HG02763 (cell line): ENCODE results near the gene TLL2.

Experiments
- ATAC-seq: cut with Tn5 transposase; IDR thresholded peaks from one replicate; pipeline ENCODE4 v1.9.1; 2021; ENCODE audit warnings: mild to moderate bottlenecking, moderate library complexity; ENCODE audit not compliant: unreplicated experiment

Gene TLL2

DNA sequence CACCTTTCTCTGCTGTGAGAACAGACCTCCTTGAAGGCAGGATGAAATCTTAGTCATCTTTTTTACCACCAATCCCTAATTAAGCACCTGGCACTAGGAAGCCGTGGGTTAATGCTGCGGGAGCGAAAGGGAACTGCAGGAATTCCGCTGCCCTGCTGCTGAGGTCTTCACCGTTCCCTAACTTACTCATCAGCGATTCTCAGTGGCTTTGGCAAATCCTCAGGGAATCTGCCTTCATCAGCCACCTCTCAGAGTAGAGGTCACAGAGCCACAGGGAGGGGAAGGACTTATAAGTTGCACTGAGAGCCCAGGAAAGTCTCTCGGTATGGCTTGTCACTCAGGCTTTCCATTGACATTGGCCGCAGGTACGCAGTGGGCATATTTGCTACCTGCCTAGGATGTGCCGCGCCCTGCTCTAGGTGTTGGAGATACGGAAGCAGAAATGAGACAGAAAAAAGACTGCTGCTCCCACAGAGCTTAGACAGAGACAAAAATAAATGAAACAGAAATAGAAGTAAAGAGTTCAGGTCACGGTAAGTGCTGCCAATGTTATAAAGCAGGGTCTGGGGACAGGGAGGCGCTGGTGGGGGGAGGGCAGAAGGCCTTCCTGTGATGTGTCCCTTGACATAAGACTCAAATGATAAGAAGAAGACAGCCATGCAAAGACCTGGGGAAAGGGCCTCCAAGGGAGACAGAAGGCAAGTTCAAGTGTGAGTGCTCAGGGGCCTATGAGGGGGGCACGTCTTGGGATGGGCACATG is 82.3 kb downstream of the TLL2 start:
- no peak for ATAC-seq

DNA sequence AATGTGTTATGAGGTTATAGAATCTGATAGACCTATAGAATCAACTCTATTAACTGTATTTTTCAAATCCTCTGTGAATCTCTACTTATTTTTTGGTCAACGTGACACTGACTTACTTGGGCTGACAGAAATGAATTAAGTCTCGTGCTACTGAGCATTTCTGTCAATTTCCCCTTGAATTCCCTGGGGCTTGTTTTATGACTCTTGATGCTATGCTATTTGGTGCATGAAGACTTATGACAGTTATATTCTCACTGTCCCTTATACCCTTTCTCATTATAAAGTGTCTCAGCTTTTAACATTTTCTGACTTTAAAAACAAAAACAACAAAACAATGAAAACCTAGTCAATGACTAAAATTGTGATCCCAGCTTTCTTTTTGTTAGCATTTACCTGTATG is 86.4 kb downstream of the TLL2 start:
- no peak for ATAC-seq

DNA sequence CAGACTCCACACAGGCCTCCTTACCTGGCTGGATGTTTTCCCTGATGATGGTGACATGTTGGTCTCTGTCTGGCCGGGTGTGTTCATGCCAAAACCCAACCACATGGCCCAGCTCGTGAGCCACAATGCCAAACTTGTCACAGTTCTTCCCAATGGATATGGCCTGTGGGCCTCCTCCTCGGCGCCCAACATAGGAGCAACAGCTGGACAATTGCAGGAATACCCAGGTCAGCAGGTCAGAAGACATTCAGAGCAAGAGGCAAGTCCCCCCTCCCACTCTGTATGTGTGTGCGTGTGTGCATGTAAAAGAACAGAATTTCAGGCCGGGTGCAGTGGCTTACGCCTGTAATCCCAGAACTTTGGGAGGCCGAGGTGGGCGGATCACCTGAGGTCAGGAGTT is 91.2 kb downstream of the TLL2 start:
- ATAC-seq = no peak

DNA sequence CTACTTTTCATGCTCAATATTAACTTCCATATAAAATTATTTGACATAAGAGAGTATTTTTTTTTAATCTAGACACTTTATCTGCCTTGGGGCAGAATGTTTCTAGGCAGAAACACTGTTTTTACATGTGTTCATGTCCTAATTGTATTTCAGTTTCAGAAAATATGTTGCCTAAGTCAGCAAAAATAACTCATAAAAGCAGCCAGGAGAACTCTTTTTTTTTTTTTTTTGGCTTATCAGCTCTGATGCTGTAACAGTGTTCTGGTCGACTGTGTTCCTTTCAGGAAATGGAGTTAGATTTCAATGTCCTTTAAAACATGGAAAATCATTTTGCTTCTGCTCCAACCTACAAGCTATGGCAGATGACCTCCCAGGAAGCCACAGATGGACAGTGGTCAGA is 91.7 kb downstream of the TLL2 start:
- no peak for ATAC-seq

DNA sequence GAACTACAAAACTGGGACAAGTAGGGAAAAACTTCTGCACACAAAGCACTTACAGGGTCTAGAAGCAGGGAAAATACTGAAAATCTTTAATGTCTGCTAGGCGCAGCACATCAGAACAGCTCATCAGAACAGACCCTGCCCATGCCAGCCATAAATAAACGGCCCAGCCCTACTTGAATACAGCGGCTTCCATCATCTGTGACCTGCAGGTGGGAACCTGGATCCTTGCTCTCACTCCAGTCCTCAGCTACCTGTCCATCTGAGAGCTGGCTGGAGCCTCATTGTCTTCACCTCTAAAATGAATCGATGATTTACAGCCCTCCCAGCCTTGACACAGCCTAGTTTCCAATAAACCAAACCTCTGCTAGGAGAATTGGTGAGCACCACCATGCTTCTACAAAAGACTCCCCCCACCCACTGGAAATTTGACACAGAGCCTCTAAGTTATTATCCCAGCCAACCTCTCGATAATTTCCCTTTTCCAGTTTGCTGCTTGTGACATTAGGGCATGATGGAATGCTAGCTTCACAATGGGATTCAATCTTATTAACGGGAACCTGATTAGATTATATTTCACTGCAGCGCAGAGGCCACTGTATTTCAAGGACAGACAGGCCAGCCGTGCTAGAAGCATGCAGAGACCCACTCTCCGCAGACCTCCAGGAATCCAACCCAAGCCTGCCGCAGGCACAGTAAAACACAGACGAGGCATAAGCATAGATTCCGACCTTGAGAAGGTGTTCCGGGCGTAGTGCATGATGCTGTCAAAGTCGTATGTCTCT is 93.3 kb downstream of the TLL2 start:
- ATAC-seq = no peak

DNA sequence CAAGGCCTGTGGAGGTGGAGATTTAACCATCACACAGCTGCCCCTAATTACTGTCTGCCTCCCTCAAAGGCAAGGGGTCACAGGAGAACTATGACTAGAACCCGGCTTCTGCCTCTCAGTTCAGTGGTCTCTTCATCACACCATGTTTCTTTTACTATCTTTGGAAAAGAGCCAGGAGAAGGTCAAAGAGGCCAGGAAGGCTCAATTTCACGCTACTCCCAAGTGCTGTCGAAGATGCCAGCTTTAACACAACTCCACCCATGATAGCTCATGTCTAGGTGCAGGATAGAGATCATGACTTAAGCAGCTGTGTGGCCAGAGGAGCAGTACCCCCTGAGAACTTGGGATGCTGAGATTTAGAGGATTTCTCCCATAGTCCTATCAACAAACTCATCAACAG is 94.4 kb downstream of the TLL2 start:
- no peak for ATAC-seq

DNA sequence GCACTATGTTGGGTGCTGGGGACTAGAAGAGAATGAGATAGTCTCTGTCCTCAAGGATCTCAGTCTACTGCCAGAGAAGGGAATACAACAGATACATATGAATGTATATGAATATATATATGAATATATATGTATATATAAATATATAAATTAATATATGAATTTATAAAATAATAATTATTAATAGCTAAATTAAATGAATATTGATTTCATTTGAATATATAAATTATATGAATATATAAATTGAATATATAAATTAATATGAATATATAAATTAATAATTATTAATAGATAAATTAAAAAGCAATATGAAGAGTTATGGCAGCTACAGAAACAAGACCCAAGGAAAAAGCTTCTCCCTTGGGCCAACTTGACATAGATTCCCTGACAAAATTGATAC is 95.1 kb downstream of the TLL2 start:
- ATAC-seq = no peak

DNA sequence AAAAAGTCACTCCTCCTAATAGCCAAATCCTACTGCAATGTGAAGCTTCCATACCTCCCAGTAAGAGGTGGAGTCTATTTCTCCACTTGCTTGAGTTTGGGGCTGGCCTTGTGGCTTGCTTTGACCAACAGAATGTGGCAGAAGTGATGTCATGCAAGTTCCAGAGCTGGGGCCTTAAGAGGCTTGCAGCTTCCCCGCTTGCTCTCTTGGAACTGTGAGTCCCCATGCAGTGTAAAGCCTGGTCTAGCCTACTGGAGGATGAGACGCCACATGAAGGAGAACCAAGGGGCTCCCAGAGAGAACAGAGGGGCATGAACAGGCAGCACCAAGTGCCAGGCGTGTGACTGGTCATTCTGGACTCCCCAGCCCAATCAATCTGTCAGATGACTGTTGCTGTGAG is 96.3 kb downstream of the TLL2 start:
- no peak for ATAC-seq

DNA sequence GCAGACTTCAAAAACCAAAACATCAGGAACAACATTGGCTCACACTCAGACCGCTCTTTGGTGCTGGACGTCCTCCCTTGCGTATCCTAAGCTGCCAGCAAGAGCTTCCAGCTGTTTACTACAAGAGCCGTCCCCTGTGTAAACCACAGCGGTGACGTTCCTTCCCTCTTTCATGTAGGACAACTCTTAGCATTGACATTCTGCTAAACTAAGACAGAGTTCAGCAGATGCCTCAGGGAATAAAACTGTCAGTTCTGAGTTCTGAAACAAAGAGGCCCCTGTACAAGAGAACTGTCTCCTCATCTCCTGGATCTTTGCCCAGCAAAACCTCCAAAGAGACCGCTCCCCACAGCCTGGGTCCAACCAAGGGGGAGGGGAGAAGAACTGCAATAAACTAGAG is 97.1 kb downstream of the TLL2 start:
- no peak for ATAC-seq

DNA sequence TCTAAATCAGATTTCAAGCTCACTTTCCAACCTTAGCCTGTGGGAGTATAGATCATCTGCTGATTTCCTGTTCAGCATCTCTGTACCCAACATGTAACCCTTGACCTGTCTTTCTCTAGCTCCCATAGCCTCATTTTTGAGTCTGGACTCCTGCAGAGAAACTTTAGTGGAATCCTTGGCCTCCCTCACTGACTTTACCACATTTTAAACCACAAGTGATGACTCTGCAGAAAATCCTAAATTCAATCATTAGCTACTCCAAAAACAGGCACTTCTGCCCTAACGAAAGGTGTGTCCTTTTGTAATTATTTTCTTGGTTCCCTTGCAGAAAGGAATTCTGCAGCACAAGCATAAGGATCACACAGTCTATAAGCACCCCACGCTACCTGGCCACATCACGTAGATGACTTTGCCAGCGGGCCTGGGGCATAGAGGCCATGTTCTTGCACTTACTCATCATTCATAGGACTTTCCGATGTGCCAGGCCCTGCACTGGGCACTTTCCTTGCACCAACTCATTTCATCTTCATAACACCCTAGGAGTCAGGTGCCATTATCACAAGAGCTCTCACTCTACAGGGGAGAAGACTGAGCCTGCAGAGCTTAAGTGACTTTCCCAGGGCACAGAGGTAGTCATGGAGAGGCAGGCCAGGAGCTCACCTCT is 97.7 kb downstream of the TLL2 start:
- no peak for ATAC-seq

DNA sequence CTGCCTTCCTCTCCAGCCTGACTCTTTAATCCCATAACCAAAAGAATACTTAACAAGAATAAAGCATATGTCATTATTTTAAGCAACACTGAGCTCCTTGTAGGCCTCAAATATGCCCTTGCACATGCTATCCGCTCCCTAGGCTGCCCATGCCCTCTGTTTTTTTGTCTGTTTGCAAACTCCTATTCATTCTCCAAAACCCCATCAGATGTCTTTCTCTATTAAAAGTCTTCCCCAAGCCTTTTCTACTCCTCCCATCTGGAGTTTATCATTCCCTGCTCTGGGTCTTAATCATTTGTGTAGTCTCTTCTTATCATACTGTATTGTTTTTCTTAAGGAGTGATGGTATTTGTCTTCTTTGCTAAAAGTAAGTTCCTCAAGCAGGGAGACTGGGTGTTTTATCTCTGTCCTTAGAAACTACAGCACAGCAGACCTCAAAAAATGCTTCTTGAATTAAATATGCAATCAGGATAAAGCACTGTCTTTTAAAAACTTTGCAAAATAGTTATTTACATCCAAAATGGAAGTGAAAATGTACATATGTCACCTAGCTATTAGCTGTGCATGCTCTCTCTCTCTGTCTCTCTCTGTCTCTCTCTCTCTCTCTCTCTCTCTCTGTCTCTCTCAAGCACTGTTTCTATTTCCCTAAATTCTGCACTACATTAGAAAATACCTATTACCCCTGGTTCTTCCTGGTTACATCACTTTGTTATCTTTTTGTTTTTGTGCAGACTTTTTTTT is 98.4 kb downstream of the TLL2 start:
- no peak for ATAC-seq

DNA sequence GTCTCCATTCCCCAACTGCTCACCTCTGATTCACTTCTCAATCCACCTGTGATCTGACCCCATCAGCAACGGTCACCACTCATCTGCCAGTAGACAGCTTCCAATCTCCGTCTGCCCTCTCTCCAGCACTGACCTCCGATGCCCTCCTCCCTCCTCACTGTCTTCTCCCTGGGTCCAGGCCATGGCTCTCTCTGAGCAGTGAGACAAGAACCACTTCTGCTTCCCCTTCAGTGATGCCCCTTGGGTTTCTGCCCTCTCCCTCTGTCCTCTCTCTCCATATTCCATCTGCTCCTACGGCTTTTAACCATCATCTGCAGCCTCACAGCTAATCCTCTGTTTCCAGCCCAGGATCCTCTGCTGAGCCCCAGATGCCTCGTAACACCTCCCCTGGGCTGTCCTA is 99.4 kb downstream of the TLL2 start:
- ATAC-seq = no peak

DNA sequence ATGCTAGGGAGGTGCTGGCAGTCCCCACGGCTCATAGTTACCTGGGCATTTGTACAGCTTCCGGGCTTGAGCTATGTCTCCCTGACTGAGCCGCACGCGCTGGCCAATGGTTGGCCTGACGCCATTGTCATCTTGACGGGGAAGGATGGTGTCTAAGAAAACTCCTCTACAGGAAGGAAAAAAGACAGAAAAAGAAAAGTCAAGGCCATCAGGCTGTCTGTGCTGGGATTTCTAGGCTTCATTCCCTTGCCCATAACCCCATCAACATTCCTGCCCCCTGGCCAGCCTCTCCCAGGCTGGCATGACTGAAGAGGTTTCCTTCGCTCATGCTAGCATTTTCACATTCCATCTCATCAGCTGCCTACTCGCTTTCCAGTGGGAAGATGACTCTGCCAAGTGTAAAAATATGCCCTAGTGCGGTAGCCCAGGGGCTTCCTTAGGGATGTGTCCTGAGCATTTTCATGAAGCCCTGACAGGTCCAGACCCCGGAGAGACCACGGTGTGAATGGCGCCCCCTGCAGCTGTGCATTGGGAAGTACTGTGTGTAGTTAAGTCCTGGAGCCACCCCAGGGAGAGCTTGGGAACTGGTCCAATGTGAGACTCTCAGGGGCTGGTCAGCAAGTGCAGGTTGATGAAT is 100.5 kb downstream of the TLL2 start:
- ATAC-seq = no peak

DNA sequence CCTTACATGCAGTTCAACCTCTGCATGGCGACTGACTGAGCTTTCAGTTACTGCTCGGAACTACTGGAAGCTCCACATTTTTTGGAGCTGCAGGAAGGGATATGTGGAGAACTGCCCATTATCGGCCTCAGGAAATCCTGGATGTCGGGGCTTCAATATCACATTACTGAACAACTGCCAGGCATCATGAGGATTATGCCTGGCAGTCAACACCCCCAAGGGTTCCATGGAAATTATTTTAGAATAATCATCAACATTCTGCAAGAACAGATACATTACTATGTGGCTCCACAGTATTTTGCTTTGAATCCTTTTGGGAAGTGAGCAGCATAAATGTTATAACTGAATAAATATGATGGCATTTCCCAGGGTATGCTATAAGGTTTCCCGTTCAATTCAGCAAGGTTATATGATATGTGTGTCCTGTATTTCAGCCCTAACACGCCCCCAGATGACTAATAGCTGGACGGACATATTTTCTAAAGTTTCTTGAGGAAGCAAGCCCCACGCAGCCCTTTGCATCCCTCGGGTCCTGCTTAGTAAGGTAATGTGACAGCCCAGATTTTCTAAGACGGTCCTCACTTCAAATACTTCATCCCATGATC is 101.9 kb downstream of the TLL2 start:
- no peak for ATAC-seq

DNA sequence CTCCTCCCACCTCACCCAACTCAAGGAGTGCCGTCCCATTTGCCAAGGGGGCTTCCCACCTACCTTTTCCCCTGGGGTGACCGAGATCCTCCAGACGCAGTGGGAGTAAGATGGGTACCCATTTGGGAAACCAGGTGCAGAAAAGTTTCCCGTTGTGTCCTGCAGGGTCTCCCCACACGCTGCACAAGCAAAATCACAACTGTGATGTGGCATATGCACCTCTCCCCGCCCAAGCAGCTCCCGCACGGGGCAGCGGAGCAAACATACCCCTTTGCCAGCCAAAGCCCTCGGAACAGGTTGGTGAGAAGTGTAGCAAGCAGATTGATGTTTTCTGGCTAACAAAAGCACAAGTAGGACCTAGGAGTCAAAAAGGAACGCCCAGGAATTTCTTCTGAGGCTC is 103.4 kb downstream of the TLL2 start:
- no peak for ATAC-seq

DNA sequence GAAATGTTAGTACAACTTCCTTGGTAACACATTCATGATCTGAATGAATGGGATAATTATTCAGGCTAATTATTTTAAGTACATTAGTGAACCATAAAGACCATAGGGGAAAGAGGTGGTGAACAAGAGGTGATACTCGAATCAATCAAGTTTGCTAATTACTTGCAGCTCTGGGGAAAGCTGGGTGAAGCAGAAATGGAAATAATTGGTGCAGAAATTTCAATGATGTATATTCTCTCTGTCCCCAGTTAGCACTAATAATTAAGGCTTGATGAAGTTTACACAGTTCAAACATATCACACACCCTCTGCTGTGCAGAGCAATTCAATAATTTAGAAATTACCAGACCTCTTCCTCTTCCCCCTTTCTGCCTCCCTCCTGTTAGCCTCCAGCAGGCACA is 105.5 kb downstream of the TLL2 start:
- no peak for ATAC-seq

DNA sequence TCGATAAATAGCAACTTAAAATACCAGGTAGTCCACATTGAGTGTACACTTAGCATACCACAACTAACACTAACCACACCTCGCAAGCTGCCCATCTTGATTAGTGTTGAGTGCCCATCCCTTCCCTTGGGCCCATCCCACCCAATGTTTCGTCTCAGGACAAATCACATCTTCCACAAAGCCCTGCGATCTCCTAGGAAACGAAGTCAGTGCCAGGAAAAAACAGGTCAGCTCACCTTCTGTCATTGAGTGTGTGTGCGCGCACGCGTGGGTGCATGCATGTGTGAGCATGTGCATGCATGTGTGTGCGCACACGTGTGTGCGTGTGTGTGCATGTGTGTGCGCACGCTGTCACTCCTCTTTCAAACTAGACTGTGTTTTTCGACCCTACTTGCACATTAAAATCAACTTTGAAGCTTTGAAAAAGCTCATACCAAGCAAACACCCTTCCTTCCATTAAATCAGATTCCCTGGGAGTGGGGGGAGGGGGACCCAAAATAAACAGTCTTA is 106.1 kb downstream of the TLL2 start:
- ATAC-seq = no peak

DNA sequence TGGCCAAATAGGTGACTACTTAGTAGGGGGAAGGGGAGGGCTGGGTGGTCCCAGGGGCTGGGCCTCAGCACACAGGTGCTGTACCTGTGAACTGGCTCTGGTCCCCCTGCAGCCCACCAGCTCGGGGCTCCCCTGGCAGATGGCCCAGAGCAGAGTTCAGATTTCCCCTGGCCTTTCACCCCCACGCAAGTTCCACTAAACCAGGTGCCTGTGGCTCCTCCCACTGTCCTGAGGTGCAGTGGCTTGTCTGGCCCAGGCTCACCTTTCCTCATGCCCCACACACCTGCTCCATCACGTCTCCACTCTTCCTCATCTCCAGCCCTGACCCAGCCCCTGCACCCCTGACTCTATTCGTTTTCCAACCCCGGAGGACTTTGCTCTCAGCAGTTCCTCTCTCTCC is 107.6 kb downstream of the TLL2 start:
- ATAC-seq = no peak

DNA sequence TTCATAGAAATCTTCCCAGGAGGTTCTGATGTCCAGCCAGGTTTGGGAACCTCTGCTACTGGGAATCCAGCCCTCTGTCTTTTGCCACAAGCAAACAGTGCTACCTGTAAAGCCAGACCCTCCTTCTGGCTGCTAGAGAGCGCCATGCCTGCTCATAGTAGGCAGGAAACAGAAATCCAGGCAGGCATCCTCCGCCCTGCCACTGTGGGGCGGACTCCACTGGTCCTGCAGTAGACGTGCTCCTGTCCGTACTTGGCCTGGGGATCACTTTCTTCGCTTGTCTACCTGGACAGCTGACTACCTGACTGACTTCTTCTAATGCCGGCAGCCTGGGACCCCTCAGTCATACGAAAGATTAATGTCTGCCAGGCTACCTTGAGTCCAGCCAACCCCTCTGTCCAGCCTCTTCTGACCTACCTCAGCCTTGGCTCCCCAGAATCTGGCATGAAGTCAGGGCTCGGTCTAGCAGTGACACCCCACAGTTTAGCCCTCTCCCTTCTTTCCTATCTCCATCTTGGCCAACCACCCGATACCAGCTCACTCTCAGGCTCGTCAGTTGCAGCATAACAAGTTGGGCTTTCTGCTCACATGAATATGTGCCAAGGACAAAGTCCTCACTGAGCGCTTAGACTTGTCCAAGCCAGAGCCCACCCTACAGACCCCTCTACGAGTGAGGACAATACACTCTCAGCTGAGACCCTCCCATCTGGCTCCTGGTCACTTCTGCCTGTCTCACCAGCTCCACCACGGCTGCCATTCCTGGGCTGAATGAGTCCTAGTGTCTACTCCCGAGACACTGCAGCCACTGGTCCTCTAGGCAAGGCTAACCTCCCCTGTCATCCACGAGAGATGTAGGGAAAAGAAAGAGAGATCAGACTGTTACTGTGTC is 111.1 kb downstream of the TLL2 start:
- no peak for ATAC-seq
